NCI-H2107 treated with DMSO at 0.1 percent for 48 hours (cell line): Measurements from ENCODE around the gene B3GAT1.
"Not testable (repeated sequence)": the region's sequence is repeated elsewhere in the genome, so short reads cannot be mapped to it uniquely, and the experiment has no call there.

Experiments used
- DNase-seq: peaks from one replicate; lab custom pipeline; 2025; ENCODE audit not compliant: unreplicated experiment; lab: John Stamatoyannopoulos, UW

The B3GAT1 gene, protein sequence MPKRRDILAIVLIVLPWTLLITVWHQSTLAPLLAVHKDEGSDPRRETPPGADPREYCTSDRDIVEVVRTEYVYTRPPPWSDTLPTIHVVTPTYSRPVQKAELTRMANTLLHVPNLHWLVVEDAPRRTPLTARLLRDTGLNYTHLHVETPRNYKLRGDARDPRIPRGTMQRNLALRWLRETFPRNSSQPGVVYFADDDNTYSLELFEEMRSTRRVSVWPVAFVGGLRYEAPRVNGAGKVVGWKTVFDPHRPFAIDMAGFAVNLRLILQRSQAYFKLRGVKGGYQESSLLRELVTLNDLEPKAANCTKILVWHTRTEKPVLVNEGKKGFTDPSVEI

GRCh38 chr11:134412203-134413042 lies at the start of gene B3GAT1:
Gene B3GAT1 (minus strand): TSS chr11:134412242. CDS start chr11:134387659, 24,583 bp downstream.
- no peak for DNase-seq

- DNase-seq, result no peak
Measured at GRCh38 chr11:134461621-134462020, 49.6 kb upstream of the B3GAT1 start.

DNA sequence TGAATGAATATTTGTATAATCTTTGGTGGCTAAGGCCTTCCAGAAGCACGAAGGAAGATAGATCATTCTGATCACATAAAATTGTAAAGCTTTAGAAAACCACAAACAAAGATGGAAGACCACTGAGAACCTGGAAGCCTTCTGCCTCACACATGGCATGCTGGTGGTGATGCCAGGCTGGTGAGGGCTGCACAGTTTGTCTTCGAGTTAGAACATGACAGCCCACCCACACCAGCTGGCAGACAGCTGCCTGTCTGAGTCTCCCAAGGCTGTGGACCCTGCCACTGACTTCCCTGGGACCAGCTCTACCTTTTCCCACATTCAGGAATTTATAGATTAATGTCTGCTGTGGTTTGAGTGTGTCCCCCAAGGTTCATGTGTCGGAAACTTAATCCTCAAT lies 48.8 kb upstream of the B3GAT1 start:
- no peak for DNase-seq

DNA sequence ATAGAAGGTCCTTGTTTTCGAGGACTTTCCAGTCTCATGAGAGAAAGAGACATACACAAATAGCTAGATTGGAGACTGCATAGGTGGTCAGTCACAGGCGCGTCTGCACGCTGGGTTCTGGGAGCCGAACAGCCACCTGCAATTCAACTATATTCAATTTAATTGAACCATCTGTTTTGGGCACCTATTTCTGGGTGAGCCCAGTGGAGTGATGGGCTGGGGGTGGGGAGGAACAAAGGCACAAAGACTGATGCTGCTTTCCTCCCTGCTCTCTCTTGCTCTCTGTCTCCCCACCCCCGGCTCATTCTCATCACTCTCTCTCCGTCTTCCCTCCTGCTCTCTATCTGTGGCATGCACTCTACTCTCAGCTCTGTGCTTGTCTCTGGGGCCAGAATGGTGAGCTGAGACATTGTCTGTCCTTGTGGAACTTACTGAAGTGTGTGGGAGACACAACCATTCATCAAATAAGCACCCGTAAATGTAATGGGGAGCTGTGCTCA lies 48.1 kb upstream of the B3GAT1 start:
- DNase-seq, result no peak

DNA sequence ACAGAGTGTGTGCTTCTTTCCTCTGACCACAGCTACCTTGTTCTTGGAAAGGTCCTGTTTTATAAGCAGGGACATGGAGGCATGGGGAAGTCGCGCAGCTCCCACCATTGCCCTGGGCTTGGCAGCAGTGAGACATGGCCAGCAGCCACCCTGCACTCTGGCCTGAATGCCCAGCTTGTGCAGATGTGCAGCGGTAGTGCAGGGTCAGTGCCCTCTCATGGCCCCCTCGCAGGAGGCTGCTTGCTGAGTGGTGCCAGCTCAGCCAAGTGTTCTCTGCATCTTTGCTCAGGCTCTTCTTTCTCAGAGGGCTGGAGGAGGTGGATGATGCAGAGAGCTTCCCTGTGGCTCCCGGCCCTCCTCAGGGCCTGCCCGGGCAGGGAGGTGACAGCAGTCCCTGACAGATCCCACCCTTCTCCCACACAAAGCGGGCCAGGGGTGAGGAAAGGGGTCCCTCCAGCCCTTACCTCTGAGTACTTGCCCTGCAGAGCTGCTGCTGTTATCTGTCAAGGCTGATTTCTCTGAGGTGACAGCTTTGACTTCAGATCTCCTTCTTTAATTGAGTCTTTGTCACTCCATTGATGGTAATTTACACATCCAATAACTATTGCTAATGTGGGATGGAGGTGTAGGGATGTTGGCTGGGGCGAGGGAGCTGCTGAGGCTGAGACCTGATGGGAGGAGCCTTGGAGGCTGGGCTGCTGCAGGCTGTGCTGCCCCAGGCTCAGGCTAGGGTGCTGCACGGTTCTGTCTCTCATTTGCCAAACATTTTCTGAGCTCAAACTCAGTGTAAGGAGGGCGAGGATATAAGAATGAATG lies 47.4 kb upstream of the B3GAT1 start:
- no peak for DNase-seq

DNA sequence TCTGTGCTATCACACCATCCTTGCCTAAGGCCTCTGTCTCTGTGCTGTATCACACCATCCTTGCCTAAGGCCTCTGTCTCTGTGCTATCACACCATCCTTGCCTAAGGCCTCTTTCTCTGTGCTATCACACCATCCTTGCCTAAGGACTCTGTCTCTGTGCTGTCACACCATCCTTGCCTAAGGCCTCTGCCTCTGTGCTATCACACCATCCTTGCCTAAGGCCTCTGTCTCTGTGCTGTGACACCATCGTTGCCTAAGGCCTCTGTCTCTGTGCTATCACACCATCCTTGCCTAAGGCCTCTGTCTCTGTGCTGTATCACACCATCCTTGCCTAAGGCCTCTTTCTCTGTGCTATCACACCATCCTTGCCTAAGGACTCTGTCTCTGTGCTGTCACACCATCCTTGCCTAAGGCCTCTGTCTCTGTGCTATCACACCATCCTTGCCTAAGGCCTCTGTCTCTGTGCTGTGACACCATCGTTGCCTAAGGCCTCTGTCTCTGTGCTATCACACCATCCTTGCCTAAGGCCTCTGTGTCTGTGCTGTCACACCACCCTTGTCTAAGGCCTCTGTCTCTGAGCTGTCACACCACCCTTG lies 45.5 kb upstream of the B3GAT1 start:
- not testable (repeated sequence) for DNase-seq

DNA sequence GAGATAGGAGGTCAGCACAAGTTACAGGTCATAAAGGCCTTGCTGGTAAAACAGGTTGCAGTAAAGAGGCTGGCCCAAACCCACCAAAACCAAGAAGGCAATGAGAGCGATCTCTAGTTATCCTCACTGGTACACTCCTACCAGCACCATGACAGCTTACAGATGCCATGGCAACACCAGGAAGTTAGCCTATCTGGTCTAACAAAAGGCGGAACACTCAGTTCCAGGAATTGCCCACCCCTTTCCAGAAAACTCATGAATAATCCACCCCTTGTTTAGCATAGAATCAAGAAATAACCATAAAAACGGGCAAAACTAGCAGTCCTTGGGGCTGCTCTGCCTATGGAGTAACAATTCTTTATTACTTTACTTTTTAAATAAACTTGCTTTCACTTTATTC lies 43.5 kb upstream of the B3GAT1 start:
- DNase-seq, result no peak

DNA sequence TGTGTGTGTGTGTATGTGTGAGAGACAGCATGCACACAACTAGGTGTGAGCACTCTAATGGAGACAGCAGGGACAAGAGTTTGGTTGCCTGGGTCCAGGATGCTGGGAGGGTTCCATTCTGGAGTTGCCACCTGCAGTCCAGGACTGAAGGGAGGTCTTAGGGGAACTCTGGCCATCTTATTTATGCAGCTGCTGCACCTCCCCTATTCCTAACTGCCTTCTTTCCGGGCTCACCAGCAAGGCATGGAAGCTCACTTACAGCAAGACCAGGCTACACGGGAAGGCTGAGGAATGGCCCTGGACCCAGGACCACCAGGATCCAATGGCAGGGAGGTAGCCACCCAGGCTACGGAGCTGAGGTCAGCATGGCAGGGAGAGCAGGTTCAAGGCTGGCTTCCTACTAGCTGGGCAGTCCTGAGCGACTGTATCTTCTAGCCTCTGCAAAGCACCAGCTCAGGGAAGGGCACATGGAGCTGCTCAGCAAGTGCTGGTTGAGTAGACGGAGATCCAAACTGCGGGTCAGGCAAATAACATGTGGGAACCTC lies 42.2 kb upstream of the B3GAT1 start:
- DNase-seq, result no peak

- no peak for DNase-seq
Measured at GRCh38 chr11:134453441-134453840, 41.4 kb upstream of the B3GAT1 start.

DNA sequence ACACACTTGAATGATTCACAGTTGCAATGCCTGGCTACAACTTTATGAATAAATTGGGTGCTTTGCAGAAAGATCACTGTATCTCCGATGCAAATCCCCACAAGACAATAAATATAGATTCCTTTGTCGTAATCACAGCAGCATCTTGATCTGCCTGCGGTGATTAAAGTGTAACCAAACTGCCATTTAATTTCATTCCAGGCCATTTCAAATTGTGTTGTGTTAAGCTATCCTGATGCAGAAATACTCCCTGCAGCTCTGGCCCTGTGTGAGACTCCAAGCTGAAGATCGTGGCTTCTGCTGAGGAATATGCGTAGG lies 40.8 kb upstream of the B3GAT1 start:
- DNase-seq, result no peak

DNA sequence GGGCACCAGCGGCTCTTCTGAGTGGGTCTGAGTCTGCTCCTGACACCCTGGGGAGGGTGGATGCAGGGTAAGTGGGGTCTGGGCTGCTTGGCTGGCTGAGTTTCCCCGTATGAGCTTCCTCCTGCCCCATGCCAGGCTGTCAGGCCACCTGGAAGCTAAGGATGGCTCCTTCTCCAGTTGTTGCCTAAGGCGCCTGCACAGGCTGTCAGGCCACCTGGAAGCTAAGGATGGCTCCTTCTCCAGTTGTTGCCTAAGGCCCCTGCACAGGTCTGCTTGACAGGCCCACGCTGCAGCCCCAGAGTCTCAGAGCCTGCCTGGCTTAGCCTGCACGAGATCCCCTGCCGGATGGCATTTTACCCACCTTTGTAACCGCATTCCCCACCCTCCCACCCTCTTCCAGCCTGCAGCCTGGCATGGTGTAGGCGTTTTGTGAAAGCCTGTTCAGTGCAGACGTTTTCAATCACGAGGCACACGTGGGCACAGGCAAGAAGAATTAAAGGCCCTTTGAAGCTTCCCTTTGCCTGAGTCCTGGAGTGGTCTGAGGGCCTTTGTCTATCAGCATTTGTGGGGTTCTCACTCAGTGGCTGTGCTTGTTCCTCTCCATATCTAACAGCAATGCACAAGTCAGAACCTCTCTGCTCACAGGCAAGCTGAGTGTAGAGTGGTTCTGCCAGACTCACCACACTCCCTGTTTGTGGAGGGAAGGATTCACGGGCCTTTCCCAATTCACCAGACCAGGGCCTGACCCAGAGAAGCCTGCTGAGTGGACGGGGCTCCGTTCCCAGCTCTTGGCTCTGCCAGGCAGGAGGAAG lies 40.2 kb upstream of the B3GAT1 start:
- no peak for DNase-seq

GRCh38 chr11:134450186-134450585 lies 38.1 kb upstream of the B3GAT1 start:
- no peak for DNase-seq

DNA sequence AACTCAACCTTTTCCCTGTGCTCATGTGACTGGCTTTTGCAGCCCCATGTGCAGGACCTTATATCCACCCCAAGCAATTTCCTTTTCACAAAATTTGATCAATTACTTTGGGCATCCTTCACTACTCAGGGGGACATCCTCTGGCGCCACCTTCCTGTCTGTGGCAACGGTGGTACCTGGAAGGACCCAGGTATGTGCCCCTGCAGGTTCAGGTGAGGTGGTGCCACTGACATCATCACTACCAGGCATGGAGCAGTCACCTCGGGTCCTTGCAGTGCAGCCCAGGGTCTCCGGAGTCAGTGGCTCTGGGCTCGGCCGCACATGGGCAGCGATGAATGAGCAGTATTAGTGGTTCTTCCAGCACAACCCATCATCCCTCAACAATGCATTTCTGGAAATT lies 37.7 kb upstream of the B3GAT1 start:
- no peak for DNase-seq

- no peak for DNase-seq
Measured at GRCh38 chr11:134449051-134449450, 37.0 kb upstream of the B3GAT1 start.

- DNase-seq, result no peak
Measured at GRCh38 chr11:134447696-134448095, 35.7 kb upstream of the B3GAT1 start.

GRCh38 chr11:134445601-134446325 lies 33.7 kb upstream of the B3GAT1 start:
- DNase-seq, result no peak

DNA sequence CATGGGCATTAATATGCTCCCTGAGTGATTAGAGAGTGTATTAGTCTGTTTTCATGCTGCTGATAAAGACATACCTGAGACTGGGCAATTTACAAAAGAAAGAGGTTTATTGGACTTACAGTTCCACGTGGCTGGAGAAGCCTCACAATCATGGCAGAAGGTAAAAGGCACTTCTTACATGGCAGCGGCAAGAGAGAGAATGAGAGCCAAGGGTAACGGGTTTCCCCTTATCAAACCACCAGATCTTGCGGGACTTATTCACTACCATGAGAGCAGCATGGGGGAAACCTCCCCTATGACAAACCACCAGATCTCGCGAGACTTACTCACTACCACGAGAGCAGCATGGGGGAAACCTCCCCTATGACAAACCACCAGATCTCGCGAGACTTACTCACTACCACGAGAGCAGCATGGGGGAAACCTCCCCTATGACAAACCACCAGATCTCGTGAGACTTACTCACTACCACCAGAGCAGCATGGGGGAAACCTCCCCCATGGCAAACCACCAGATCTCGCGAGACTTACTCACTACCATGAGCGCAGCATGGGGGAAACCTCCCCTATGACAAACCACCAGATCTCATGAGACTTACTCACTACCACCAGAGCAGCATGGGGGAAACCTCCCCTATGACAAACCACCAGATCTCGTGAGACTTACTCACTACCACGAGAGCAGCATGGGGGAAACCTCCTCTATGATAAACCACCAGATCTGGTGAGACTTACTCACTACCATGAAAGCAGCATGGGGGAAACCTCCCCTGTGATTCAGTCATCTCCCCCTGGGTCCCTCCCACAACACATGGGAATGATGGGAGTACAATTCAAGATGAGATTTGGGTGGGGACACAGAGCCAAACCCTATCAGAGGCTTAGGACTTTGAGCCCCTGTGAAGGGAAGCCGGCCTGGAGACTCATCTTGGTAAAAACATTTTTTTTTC lies 32.4 kb upstream of the B3GAT1 start:
- DNase-seq, result not testable (repeated sequence)

GRCh38 chr11:134443246-134443645 lies 31.2 kb upstream of the B3GAT1 start:
- no peak for DNase-seq
